MM.1S (cell line): ENCODE data around the gene RGS6.

Source experiments
- DNase-seq: peaks from one replicate; pipeline ENCODE4 v3.0.0-alpha.2; 2015
- H2AFZ ChIP-seq: fragments of 300-600 bp; sonication (generic); 2 replicates; pipeline ENCODE4 v1.6.0; 2016; ENCODE audit warnings: antibody characterized with exemption, low read length
- H3F3A ChIP-seq: fragments of 300-600 bp; sonication (generic); 2 replicates; pipeline ENCODE4 v1.6.1; 2016; ENCODE audit warnings: mild to moderate bottlenecking, antibody characterized with exemption, low read length, moderate library complexity, mixed read lengths; ENCODE audit not compliant: insufficient read depth
- H3K27ac ChIP-seq: fragments of 300-600 bp; sonication (generic); 2 replicates; pipeline ENCODE4 v1.5.1; 2016; ENCODE audit warnings: mild to moderate bottlenecking, low read length
- H3K27me3 ChIP-seq: fragments of 300-600 bp; sonication (generic); replicated peaks from 2 replicates; pipeline ENCODE4 v1.6.0; 2016; ENCODE audit warnings: low read length; ENCODE audit not compliant: insufficient read depth
- H3K36me3 ChIP-seq: fragments of 300-600 bp; sonication (generic); replicated peaks from 2 replicates; pipeline ENCODE4 v1.6.1; 2016; ENCODE audit warnings: mild to moderate bottlenecking, low read length, mixed read lengths; ENCODE audit not compliant: insufficient read depth
- H3K4me1 ChIP-seq: fragments of 300-600 bp; sonication (generic); 2 replicates; pipeline ENCODE4 v1.6.1; 2016; ENCODE audit warnings: low read length, mixed read lengths
- H3K4me2 ChIP-seq: fragments of 300-600 bp; sonication (generic); 2 replicates; pipeline ENCODE4 v1.6.0; 2016; ENCODE audit warnings: low read depth, low read length
- H3K4me3 ChIP-seq: fragments of 300-600 bp; sonication (generic); 2 replicates; pipeline ENCODE4 v1.5.1; 2016; ENCODE audit warnings: low read length, mixed read lengths
- H3K79me2 ChIP-seq: fragments of 300-600 bp; sonication (generic); 2 replicates; pipeline ENCODE4 v1.6.1; 2016; ENCODE audit warnings: mixed run types, low read length, mixed read lengths
- H3K9ac ChIP-seq: fragments of 300-600 bp; sonication (generic); 2 replicates; pipeline ENCODE4 v1.6.1; 2016; ENCODE audit warnings: low read length, mixed read lengths
- H3K9me2 ChIP-seq: fragments of 300-600 bp; sonication (generic); replicated peaks from 2 replicates; pipeline ENCODE4 v1.6.1; 2016; ENCODE audit warnings: mild to moderate bottlenecking, low read length, mixed read lengths; ENCODE audit not compliant: insufficient read depth
- H3K9me3 ChIP-seq: fragments of 300-600 bp; sonication (generic); replicated peaks from 2 replicates; pipeline ENCODE4 v1.6.1; 2016; ENCODE audit warnings: mild to moderate bottlenecking, low read length, mixed read lengths; ENCODE audit not compliant: insufficient read depth
- H4K20me1 ChIP-seq: fragments of 300-600 bp; sonication (generic); 2 replicates; pipeline ENCODE4 v1.6.1; 2016; ENCODE audit warnings: mild to moderate bottlenecking, low read length, moderate library complexity, mixed read lengths; ENCODE audit not compliant: insufficient read depth
- EZH2 ChIP-seq: fragments of 300-600 bp; sonication (generic); optimal IDR thresholded peaks from 2 replicates; pipeline ENCODE3; 2017; ENCODE audit warnings: low read depth, mild to moderate bottlenecking, antibody characterized with exemption, low read length, mixed read lengths
- EZH2phosphoT487 ChIP-seq: fragments of 300-600 bp; sonication (generic); IDR thresholded peaks from 2 replicates; pipeline ENCODE4 v1.6.1; 2018; ENCODE audit warnings: antibody characterized with exemption, low read length
- TF ChIP-seq, protein P1 (sequence below): fragments of 300-600 bp; sonication (generic); IDR thresholded peaks from 2 replicates; pipeline ENCODE4 v1.5.1; 2016; ENCODE audit warnings: antibody characterized with exemption, low read length, mixed read lengths

RGS6 gene

DNA sequence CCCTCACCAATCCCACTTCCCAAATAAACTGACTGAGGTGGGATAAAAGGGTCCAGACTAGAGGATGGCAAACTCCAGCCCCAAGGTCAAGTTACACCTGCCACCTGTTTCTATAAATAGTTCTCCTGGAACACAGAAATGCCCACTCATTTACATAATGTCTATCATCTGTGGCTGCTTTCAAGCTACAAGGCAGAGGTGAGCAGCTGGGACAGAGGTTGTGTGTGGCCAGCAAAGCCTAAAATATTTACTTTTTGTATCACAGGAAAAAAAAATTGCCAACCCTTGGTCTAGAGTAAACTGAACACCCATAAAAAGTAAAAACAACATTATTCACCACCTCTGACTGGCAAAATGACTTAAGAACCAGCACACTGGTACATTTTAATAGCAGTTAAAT lies 269.4 kb downstream of the RGS6 start:
- Histone ChIP-seq H3K27me3 (no peaks in the 10 kb centered on the region), H3F3A (no peaks in the 10 kb centered on the region)

DNA sequence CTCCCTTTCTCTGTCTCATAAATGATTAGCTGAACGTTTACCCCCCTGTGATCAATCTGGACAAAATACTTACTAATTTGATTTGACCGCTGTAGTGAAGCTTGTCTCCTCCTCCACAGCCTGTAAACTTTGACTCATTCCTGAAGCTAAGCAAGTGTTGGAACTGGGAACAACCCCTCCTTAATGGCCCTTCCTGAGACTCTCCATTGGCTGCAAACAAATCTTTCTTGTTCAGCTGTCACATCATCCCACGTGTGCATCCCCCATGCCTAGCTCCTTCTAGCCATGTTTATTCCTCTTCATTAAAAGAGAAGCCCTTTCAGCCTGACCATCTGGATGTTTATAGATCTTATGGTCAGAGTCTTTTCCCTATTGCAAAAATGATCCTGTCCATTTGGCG lies 281.2 kb downstream of the RGS6 start:
- Histone ChIP-seq H3K4me2 (no peak overlapping the region), H3K27me3 (no peaks in the 10 kb centered on the region), H3K4me3 (no peak overlapping the region), H3K9me2 (no peaks in the 10 kb centered on the region), H3K4me1 (no peaks in the 10 kb centered on the region), H2AFZ (no peak overlapping the region), H3K36me3 (no peaks in the 10 kb centered on the region), H3K9me3 (no peaks in the 10 kb centered on the region), H3K9ac (no peak overlapping the region), H3F3A (no peaks in the 10 kb centered on the region), H3K27ac (no peak overlapping the region), H4K20me1 (no peaks in the 10 kb centered on the region), H3K79me2 (no peaks in the 10 kb centered on the region)
- TF ChIP-seq, protein P1, sequence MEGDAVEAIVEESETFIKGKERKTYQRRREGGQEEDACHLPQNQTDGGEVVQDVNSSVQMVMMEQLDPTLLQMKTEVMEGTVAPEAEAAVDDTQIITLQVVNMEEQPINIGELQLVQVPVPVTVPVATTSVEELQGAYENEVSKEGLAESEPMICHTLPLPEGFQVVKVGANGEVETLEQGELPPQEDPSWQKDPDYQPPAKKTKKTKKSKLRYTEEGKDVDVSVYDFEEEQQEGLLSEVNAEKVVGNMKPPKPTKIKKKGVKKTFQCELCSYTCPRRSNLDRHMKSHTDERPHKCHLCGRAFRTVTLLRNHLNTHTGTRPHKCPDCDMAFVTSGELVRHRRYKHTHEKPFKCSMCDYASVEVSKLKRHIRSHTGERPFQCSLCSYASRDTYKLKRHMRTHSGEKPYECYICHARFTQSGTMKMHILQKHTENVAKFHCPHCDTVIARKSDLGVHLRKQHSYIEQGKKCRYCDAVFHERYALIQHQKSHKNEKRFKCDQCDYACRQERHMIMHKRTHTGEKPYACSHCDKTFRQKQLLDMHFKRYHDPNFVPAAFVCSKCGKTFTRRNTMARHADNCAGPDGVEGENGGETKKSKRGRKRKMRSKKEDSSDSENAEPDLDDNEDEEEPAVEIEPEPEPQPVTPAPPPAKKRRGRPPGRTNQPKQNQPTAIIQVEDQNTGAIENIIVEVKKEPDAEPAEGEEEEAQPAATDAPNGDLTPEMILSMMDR: no peak
- TF ChIP-seq EZH2phosphoT487 (no peak), EZH2 (no peak)
- no peak for DNase-seq

More for the DNA sequence above, 269.4 kb downstream of the RGS6 start:
- no peak overlapping the region for H3K27ac ChIP-seq
- no peaks in the 10 kb centered on the region for H4K20me1 ChIP-seq
- no peak overlapping the region for H3K9ac ChIP-seq
- H3K4me3 ChIP-seq: no peak overlapping the region
- H2AFZ ChIP-seq: no peak overlapping the region
- peak; percentile 23 for DNase-seq
- no peak for TF ChIP-seq EZH2
- TF ChIP-seq, protein P1: no peak
- TF ChIP-seq EZH2phosphoT487: no peak
- H3K9me2 ChIP-seq: no peaks in the 10 kb centered on the region
- no peaks in the 10 kb centered on the region for H3K36me3 ChIP-seq
- H3K4me2 ChIP-seq: no peak overlapping the region
- H3K4me1 ChIP-seq: peaks cover 7% of the 10 kb centered on the region; the same call in 1 of the 2 replicates
- H3K79me2 ChIP-seq: no peaks in the 10 kb centered on the region
- H3K9me3 ChIP-seq: no peaks in the 10 kb centered on the region

DNA sequence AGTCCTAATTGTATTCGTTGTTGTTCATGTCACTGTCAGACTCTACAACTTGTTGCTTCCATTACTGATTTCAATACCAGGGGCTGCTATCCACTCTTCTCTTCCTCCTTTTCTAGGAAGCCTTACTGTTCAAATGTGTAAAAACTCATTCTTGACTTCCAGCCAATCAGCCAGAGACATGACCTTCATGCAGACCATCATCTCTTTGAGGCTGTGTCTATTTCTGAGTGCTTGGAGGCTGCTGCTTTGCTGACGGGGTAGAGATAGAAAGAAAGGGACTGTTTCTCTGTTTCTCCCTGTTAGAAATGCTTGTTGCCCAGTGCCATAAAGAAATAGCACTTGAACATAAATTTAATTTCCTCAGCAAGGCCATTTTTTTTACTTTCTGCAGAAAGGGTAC lies 282.9 kb downstream of the RGS6 start:
- Histone ChIP-seq H3K9ac (no peak overlapping the region), H4K20me1 (no peaks in the 10 kb centered on the region), H3K9me3 (no peaks in the 10 kb centered on the region), H3K4me1 (no peaks in the 10 kb centered on the region), H2AFZ (no peak overlapping the region), H3K4me2 (no peak overlapping the region), H3K4me3 (no peak overlapping the region), H3K36me3 (no peaks in the 10 kb centered on the region), H3K79me2 (no peaks in the 10 kb centered on the region), H3K27ac (no peak overlapping the region), H3F3A (no peaks in the 10 kb centered on the region), H3K27me3 (no peaks in the 10 kb centered on the region), H3K9me2 (no peaks in the 10 kb centered on the region)
- TF ChIP-seq, protein P1: no peak
- TF ChIP-seq EZH2phosphoT487: no peak
- no peak for TF ChIP-seq EZH2
- DNase-seq: no peak
